GM18508 (cell line): ENCODE results near the gene SNX17.

ENCODE experiments used
- ATAC-seq: cut with Tn5 transposase; IDR thresholded peaks from one replicate; pipeline ENCODE4 v1.9.1; 2021; ENCODE audit warnings: moderate number of reproducible peaks; ENCODE audit not compliant: insufficient read depth, unreplicated experiment

SNX17 gene

GRCh38 chr2:27362678-27363420, 7.6 kb upstream of the SNX17 start:
- ATAC-seq: no peak

GRCh38 chr2:27363933-27364332, 6.5 kb upstream of the SNX17 start:
- no peak for ATAC-seq

GRCh38 chr2:27369471-27370025, 868 bp upstream of the SNX17 start:
- ATAC-seq: no peak

GRCh38 chr2:27370816-27371620, 602 bp downstream of the SNX17 start:
- ATAC-seq: no peak

GRCh38 chr2:27372937-27373336, 2.5 kb downstream of the SNX17 start:
- ATAC-seq: no peak

- no peak for ATAC-seq
These were observed 3.2 kb downstream of the SNX17 start for GRCh38 chr2:27373567-27373966.

- ATAC-seq: no peak
These were observed 5.2 kb downstream of the SNX17 start for GRCh38 chr2:27375513-27376099.

- no peak for ATAC-seq
These were observed 5.9 kb downstream of the SNX17 start for GRCh38 chr2:27376151-27376865.

GRCh38 chr2:27376866-27377617, 6.6 kb downstream of the SNX17 start:
- ATAC-seq: no peak

- no peak for ATAC-seq
These were observed 7.2 kb downstream of the SNX17 start for GRCh38 chr2:27377618-27378095.

GRCh38 chr2:27378096-27378808, 7.8 kb downstream of the SNX17 start:
- no peak for ATAC-seq

- ATAC-seq: no peak
These were observed 8.4 kb downstream of the SNX17 start for GRCh38 chr2:27378809-27379290.

GRCh38 chr2:27379383-27379835, 9.0 kb downstream of the SNX17 start:
- ATAC-seq: no peak

GRCh38 chr2:27379836-27380625, 9.6 kb downstream of the SNX17 start:
- no peak for ATAC-seq

- no peak for ATAC-seq
These were observed 10.5 kb downstream of the SNX17 start, which contains the start of gene ZNF513 for GRCh38 chr2:27380626-27381545. TSS of gene ZNF513 (minus strand) at chr2:27380734. CDS start at chr2:27380526, 208 bp downstream.

GRCh38 chr2:27381577-27382181, 11.3 kb downstream of the SNX17 start:
- ATAC-seq: no peak
